HG03196 (cell line): ENCODE measurements around the gene MYH9.
"Not testable (repeated sequence)": the region's sequence is repeated elsewhere in the genome, so short reads cannot be mapped to it uniquely, and the experiment has no call there.

ENCODE experiments used
- ATAC-seq: cut with Tn5 transposase; IDR thresholded peaks from one replicate; pipeline ENCODE4 v1.9.1; 2021; ENCODE audit not compliant: unreplicated experiment

MYH9 gene

GRCh38 chr22:36297568-36297967 is 90.2 kb downstream of the MYH9 start:
- no peak for ATAC-seq

DNA sequence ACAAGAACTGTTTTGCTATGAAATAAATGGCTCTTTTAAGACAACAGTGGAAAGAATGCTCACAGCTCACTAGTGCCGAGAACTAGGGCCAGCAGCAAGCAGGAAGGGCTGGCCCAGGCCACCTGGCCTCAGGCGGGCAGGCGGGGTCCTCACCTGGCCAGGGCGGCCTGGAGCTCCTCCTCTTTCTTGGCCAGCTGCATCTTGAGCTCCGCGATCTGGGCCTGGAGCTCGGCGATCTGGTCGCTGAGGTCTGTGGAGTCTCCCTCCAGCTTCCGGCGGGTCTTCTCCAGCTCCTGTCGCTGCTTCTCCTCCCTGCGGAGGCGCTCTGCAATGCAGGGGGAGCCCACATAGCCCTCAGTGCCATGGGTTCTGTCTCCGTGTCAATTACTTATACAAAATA is 91.1 kb downstream of the MYH9 start:
- no peak for ATAC-seq

DNA sequence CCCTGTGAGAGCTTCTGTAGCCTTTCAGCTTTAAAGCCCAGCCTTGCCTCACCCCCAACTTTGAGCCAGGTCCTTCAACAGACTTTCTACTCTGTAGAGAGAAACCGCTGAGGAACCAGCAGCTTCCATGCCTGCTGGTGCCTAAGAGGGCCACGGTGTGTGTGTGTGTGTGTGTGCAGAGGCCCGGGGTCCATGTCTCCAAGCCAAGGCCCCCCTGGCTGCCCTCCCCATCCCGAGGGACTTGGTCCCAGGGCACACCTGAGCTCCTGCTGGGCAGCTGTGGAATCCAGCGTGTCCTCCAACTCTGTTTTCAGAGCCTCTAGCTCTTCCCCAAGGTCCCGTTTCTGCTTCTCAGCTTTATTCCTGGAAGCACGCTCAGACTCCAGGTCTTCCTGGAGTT is 92.5 kb downstream of the MYH9 start:
- ATAC-seq: no peak

DNA sequence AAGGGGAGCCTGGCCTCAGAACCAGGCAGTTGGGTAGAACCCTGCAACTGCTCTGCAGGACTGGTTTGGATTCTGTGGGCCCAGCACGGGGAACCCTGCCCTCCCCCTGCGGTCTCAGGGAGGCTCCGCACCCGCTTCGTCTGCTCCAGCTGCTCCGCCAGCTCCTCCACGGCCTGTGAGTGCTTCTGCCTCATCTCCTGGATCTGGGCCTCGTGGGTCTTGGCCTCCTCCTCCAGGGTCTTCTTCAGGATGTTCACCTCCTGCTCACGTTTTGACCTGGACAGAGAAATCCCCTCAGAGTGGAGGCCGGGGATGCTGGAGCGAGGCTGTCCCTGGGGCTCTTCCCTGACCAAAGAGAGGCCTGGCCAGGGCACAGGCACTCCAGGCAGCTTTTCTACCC is 93.0 kb downstream of the MYH9 start:
- ATAC-seq: no peak

DNA sequence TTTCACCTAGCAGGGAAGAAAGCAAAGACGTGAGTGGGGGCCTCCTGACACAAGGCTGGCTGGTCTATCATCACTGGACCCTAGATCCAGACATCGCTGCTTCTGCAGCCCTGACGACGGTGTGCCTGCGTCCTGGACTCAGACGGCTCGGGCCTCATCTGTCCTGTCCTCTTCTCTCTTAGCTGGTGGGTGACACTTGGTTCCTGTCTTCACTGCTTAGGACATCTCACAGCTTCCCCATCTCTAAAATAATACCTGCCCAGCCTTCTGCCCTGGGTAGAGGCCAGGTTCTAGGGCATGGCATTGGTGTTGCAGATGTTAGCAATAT is 93.5 kb downstream of the MYH9 start:
- ATAC-seq: no peak

GRCh38 chr22:36293606-36294292 is 94.0 kb downstream of the MYH9 start:
- ATAC-seq: no peak

DNA sequence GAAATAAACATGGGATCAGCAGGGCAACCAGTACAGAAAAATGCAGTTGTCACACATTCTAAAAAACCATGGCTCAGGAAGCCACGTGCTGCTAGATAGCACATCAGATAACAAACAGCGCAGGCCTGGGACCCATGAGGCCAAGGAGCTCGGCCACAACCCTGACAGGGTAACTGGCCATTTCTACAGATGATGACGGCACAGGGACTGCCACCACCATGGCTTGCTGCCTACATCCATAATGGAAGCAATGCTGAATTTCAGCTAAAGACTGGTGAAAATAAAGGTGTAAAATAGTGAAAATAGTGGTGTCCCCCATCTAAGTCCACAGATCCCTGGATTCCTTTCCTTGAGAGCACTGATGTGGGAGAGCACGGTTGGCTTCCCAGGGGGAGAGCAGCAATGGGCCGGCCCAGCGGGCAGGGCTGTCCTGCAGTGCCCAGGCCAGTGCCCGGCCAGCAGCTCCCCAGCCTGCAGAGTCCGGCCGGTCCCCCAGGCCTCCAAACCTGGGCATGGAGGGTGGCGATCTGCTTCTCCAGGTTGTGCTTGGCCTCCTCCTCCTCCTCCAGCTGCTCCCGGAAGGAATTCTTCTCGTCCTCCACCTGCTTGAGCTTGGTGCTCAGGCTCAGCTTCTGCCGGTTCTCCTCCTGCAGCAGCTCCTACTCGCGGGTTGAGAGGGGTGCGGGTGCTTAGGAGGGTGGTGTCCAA is 94.8 kb downstream of the MYH9 start:
- no peak for ATAC-seq

- ATAC-seq: no peak
These were observed 95.7 kb downstream of the MYH9 start for GRCh38 chr22:36291831-36292740.

- not testable (repeated sequence) for ATAC-seq
These were observed 97.2 kb downstream of the MYH9 start for GRCh38 chr22:36290391-36291075.

DNA sequence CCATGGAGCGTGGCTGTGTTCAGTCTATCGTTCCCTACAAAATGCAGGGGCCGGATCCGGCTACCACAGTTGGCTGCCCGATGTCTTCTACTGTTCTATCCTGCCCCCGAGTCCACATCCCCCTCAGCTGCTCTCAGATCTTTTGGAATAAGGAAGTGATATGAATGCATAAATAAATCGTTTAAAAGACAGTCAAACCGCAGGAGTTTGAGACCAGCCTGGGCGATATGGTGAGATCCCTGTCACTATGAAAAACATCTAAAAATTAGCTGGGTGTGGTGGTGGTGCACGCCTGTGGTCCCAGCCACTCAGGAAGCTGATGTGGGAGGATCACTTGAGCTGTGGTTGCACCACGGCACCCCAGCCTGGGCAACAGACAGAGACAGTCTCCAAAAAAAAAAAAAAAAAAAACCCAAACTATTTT is 97.8 kb downstream of the MYH9 start:
- ATAC-seq: not testable (repeated sequence)

DNA sequence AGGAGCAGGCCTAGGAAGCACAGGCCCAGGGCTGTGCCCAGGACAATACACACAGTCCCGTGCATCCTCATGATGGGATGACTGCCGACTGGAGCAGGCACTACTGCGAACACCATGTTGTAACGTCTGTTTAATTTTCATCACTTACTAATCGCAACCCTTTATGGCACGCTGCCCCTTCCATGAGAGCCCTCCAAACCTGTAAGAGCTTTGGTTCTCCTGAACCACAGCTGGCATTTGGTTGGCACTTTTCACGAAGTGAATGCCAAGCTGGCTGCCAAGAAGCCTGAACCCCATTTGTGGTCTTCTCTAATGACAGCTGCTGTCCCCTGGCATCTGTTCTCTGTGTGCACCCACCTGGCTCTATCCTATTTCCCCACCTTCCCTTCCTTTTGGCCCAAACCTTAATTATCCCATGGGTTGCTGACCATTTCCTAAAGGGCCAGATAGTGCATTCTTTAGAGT is 98.3 kb downstream of the MYH9 start:
- no peak for ATAC-seq

DNA sequence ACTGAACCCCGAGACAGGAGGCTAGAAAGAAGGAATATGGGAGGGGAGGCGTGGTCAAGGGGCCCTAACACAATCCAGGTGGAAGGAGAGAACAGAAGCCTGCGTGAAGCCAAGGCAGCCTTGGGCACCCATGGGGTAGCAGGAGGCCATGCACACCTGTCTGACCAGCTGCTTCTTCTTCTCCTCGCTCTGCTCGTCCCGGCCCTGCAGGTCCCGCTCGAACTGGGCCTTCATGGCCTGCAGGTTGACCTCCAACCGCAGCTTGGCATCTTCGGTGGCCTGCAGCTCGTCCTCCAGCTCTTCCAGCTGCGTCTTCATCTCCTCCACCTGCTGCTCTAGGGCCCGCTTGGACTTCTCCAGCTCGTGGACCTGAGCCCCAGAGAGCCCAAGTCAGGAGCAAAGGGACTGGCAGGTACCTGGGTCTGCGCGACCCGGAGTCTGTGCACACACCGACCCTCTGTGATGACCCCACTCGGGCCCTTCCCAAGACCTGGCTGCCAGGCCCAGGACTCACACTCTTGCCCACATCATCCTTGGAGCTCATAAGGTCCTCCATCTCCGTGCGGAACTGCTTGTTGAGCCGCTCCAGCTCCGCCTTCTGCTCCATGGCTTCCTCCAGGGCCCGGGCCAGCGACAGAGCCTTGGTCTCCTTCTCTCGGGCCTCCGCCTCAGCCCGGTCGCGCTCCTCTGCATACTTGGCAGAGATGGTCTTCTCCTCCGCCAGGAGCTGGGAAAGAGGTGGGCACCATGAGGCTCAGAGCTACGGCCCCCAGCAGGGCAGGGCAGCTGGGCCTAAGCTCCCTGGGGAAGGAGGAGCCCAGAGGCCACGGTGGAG is 99.0 kb downstream of the MYH9 start:
- no peak for ATAC-seq

GRCh38 chr22:36287881-36288515 is 99.8 kb downstream of the MYH9 start:
- ATAC-seq: no peak

DNA sequence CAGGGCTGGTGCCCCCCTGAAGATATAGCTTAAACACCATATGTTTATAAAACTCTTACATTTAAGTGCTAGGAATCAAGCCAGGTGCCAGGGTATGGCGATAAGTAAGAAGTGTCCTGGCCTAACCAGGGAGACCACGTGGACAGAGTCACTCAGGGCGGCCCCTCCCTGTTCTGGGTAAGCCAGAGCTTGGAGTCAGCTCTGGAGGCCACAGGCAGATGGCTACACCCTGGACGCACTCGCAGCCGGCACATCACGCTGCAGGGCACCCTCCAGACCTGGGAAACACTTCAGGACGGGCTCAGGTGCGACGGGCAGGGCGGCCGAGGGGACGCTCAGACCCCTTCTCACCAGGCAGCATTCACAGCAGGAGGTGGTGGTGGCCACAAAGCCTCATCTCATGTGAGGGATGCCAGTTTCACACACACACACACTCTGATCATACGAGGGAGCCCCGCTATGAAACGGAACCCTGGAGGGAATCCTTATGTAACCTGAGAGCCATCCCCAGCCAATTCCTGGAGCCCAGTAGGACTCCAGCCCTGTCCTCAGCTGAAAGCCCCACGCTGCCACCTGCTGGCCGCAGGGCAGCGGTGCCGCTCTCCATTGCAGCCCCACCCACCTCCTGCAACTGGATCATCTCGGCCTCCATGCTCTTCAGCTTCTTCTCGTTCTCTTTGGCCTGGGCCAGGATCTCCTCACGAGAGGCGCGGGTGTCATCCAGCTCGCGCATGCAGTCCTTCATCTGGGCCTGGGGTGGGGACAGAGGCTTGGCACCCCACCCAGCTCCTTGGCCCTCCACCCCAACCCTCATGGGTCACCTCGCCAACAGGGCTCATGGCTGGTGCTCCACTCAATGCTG is 101.4 kb downstream of the MYH9 start:
- no peak for ATAC-seq

DNA sequence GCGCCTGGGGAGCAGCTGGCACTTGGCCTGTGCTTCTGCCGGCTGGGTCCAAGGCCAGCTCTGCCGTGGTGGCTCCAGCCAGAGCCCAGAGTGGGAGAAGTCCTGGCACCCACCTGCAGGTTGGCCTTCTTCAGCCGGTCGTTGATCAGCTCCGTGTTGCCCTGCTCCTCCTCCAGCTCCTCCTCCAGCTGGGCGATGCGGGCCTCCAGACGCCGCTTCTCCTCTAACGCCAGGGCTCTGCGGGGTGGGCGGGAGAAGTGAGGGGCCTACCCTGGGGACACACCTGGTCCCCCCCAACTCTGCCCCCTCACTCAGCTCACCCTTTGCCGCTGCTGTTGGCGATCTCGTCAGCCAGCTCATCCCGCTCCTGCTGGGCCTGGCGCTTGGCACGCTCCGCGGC is 102.2 kb downstream of the MYH9 start:
- no peak for ATAC-seq

DNA sequence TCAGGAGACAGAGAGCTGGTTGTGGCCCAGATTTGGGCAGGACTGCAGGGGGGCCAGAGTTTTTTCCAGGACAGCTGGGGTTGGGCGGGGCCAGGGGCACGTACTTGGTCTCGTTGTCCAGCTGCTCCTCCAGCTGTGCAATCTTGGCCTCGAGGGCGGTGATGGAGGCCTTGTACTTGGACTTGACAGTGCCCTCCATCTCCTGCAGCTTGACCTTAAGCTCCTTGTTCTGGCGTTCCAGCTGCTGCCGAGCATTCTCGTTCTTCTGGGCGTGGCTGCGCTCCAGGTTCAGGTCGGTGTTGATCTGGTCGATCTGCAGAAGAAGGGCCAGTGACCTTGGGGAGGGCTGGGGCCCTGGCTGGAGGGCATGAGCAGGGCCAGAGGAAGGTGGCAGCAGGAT is 102.8 kb downstream of the MYH9 start:
- no peak for ATAC-seq

GRCh38 chr22:36284171-36284571 is 103.6 kb downstream of the MYH9 start:
- no peak for ATAC-seq

DNA sequence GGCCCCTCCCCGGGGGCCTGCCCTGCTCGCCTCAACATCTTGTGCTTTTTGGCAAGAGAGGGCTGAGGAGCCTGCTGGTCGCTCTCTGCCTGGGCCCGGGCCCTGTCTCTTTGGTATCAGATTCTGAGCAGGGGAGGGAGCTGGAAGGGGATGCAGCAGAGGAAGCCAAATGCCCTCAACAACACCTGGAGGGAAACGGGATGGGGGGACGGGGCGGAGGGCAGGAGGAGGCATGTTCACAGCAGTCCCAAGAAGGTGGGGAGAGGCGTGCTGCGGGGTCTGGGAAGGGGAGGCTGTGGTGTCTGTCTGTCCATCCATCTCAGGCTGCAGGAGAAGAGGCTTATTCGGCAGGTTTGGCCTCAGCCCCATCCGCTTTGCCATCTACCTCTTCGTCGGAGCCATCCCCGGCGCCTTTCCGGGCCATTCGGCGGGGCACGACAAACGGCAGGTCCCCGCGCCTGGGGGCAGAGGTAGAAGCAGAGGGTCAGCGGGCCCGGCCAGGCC is 105.4 kb downstream of the MYH9 start:
- ATAC-seq: no peak
